ENCODE results near the gene NFATC3.

NFATC3 gene

GRCh38 chr16:68227183-68227793 lies 142.1 kb downstream of the NFATC3 start:
- no peak for DNase-seq (ENCODE audit: low read depth)
- TF ChIP-seq CTCF (conservative IDR thresholded peaks at IDR 0.05; ENCODE audit: low read length) = no peak
- H3K4me3 ChIP-seq (ENCODE audit: low read length) = no peak overlapping the region

GRCh38 chr16:68227850-68228553 lies 142.8 kb downstream of the NFATC3 start:
- no peak for TF ChIP-seq CTCF (conservative IDR thresholded peaks at IDR 0.05; ENCODE audit: low read length)
- no peak for DNase-seq (ENCODE audit: low read depth)
- H3K4me3 ChIP-seq (ENCODE audit: low read length) = no peak overlapping the region

GRCh38 chr16:68228652-68229051 lies 143.5 kb downstream of the NFATC3 start:
- TF ChIP-seq CTCF (conservative IDR thresholded peaks at IDR 0.05; ENCODE audit: low read length) = no peak
- no peak overlapping the region for H3K4me3 ChIP-seq (ENCODE audit: low read length)
- no peak for DNase-seq (ENCODE audit: low read depth)

- H3K4me3 ChIP-seq (ENCODE audit: low read length) = no peak overlapping the region
- TF ChIP-seq CTCF (conservative IDR thresholded peaks at IDR 0.05; ENCODE audit: low read length) = peak; percentile 89
- peak; percentile 79 for DNase-seq (ENCODE audit: low read depth)
Measured at GRCh38 chr16:68229431-68230175, 144.4 kb downstream of the NFATC3 start.

DNA sequence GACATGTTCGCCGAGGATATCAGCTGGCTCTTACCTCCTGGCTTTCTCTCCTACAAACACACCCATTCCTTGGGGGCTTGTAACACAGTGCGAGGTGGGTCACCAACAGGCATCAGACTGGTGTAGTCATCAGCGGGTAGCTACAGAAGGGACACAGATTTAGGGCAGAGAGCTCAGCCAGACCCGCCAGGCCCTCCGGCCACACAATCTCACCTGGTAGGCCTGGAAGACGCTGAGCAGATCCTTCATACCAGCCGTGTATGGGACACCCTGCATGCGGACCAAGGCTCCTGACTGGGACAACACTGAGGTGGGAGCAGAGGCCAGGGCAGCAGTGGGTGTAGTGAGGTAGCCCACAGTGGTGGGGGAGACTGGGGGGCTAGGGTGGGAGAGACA lies 145.0 kb downstream of the NFATC3 start:
- TF ChIP-seq CTCF (conservative IDR thresholded peaks at IDR 0.05; ENCODE audit: low read length) = no peak
- no peak overlapping the region for H3K4me3 ChIP-seq (ENCODE audit: low read length)
- DNase-seq (ENCODE audit: low read depth) = no peak

- TF ChIP-seq CTCF (conservative IDR thresholded peaks at IDR 0.05; ENCODE audit: low read length) = no peak
- DNase-seq (ENCODE audit: low read depth) = no peak
- no peak overlapping the region for H3K4me3 ChIP-seq (ENCODE audit: low read length)
Measured at GRCh38 chr16:68230956-68231355, 145.8 kb downstream of the NFATC3 start.
